Renal cortical epithelial cell (primary cell): ENCODE data around the gene HHATL. TPM values are rescaled to one million over a fixed set of nuclear protein-coding genes. Genes with fewer than 3 reads are reported as not detected.

Experiments used
- DNase-seq: peaks from one replicate; pipeline ENCODE4 v3.0.0-alpha.2; 2011; ENCODE audit warnings: low read depth
- total RNA-seq: library from RNA; depleted of rRNA; stranded (reverse); fragments of >200 nt; gene quantifications from 2 replicates; pipeline ENCODE4 v1.2.3, GENCODE V29; 2014

Gene HHATL
- total RNA-seq, 1 donor from 2014 or later: not detected

- no peak for DNase-seq
These were observed 17.8 kb downstream of the HHATL start for GRCh38 chr3:42684632-42685362.

- peak; percentile 94 for DNase-seq
These were observed 18.6 kb downstream of the HHATL start for GRCh38 chr3:42683875-42684598.

GRCh38 chr3:42682301-42683070, 20.1 kb downstream of the HHATL start:
- DNase-seq: no peak

- no peak for DNase-seq
These were observed 21.1 kb downstream of the HHATL start for GRCh38 chr3:42681361-42682038.

- peak; percentile 15 for DNase-seq
These were observed 21.8 kb downstream of the HHATL start for GRCh38 chr3:42680806-42681205.

GRCh38 chr3:42680271-42680670, 22.3 kb downstream of the HHATL start:
- peak; percentile 16 for DNase-seq

- no peak for DNase-seq
These were observed 24.2 kb downstream of the HHATL start for GRCh38 chr3:42678447-42678846.

- DNase-seq: no peak
These were observed 26.7 kb downstream of the HHATL start for GRCh38 chr3:42675909-42676308.

- DNase-seq: no peak
These were observed 28.5 kb downstream of the HHATL start for GRCh38 chr3:42674146-42674545.

- no peak for DNase-seq
These were observed 29.5 kb downstream of the HHATL start for GRCh38 chr3:42673082-42673481.

GRCh38 chr3:42672515-42672914, 30.1 kb downstream of the HHATL start:
- no peak for DNase-seq

- DNase-seq: no peak
These were observed 31.9 kb downstream of the HHATL start for GRCh38 chr3:42670670-42671069.

GRCh38 chr3:42670051-42670576, 32.5 kb downstream of the HHATL start:
- no peak for DNase-seq

- no peak for DNase-seq
These were observed 33.8 kb downstream of the HHATL start for GRCh38 chr3:42668793-42669217.

- no peak for DNase-seq
These were observed 34.2 kb downstream of the HHATL start for GRCh38 chr3:42668413-42668760.

- no peak for DNase-seq
These were observed 34.8 kb downstream of the HHATL start for GRCh38 chr3:42667523-42668412.

- no peak for DNase-seq
These were observed 35.5 kb downstream of the HHATL start for GRCh38 chr3:42667096-42667522.

GRCh38 chr3:42666577-42666998, 36.0 kb downstream of the HHATL start:
- DNase-seq: no peak

- no peak for DNase-seq
These were observed 36.6 kb downstream of the HHATL start for GRCh38 chr3:42666022-42666421.

GRCh38 chr3:42665050-42665878, 37.3 kb downstream of the HHATL start:
- no peak for DNase-seq
